ENCODE data around the gene GLS. TPM values are rescaled to one million over a fixed set of nuclear protein-coding genes. Genes with fewer than 3 reads are reported as not detected.

GLS gene
- total and polyA plus RNA-seq, 9 of the 15 experiments (the other 6 are each of a cell fraction or from before 2014, with no cell fraction given) = 13.7 to 77.5 (median 48.2) TPM

GRCh38 chr2:190970873-190971506 is 90.4 kb downstream of the GLS start:
- no TSS peak for BruUV-seq (replicated peaks)
- Histone ChIP-seq H3K4me3 (no peak overlapping the region), H3K27me3 (ENCODE audit: control insufficient read depth in 2 of 2, insufficient read depth in 2 of 2, low read length in 2 of 2) (no peaks in the 10 kb centered on the region), H3K36me3 (ENCODE audit: control insufficient read depth, insufficient read depth, low read length) (peaks cover 88% of the 10 kb centered on the region), H3K9me3 (replicated peaks; ENCODE audit: control insufficient read depth, insufficient read depth, low read depth, low read length) (no peaks in the 10 kb centered on the region), H3K27ac (ENCODE audit: extremely low read depth, low read depth, low read length) (no peak overlapping the region), H3K9me1 (ENCODE audit: control insufficient read depth, insufficient read depth, low read length) (no peaks in the 10 kb centered on the region), H2AFZ (ENCODE audit: low read depth, low read length) (no peak overlapping the region), H3K79me2 (ENCODE audit: control insufficient read depth, insufficient read depth, low read length) (no peaks in the 10 kb centered on the region), H4K20me1 (replicated peaks; ENCODE audit: control insufficient read depth, insufficient read depth, low read length) (no peaks in the 10 kb centered on the region), H3K9ac (ENCODE audit: insufficient read depth in 1 of 2, low read depth in 2 of 2, low read length in 2 of 2) (no peak overlapping the region), H3K4me2 (ENCODE audit: insufficient read depth, low read length) (no peak overlapping the region), H3K4me1 (replicated peaks in 1 of 2; ENCODE audit: control insufficient read depth in 2 of 2, insufficient read depth in 2 of 2, low read length in 2 of 2) (no peaks in the 10 kb centered on the region)
- FAIRE-seq (no peak), ATAC-seq (no peak), DNase-seq (ENCODE audit: extremely low read depth in 1 of 4, low spot score in 3 of 4) (no peak)
- no peak for TF ChIP-seq PHF21A (IDR thresholded peaks at IDR 0.05; ENCODE audit: borderline replicate concordance, low read depth)
- POLR2A ChIA-PET = no interaction called here
- CTCF ChIA-PET (ENCODE audit: low intra/inter-chr PET ratio) = no interaction called here
- intact Hi-C loops (cut with micrococcal nuclease) = no loop called here
- in situ Hi-C loops (cut with MboI) = no loop called here
- 80% methylated on average over 5 of the region's 5 CpGs for WGBS (ENCODE audit: insufficient coverage, low coverage, missing lambda C conversion rate)

GRCh38 chr2:190972213-190972612 is 91.6 kb downstream of the GLS start:
- no peak for FAIRE-seq

More at GRCh38 chr2:190972213-190972612, 91.6 kb downstream of the GLS start:
- Histone ChIP-seq H3K36me3 (ENCODE audit: control insufficient read depth, insufficient read depth, low read length) (peaks cover 89% of the 10 kb centered on the region; the same call in 2 of the 3 replicates), H2AFZ (ENCODE audit: low read depth, low read length) (no peak overlapping the region), H3K79me2 (ENCODE audit: control insufficient read depth, insufficient read depth, low read length) (no peaks in the 10 kb centered on the region), H3K9me3 (replicated peaks; ENCODE audit: control insufficient read depth, insufficient read depth, low read depth, low read length) (no peaks in the 10 kb centered on the region), H3K27ac (ENCODE audit: extremely low read depth, low read depth, low read length) (no peak overlapping the region), H3K27me3 (ENCODE audit: control insufficient read depth in 2 of 2, insufficient read depth in 2 of 2, low read length in 2 of 2) (no peaks in the 10 kb centered on the region), H4K20me1 (replicated peaks; ENCODE audit: control insufficient read depth, insufficient read depth, low read length) (no peaks in the 10 kb centered on the region), H3K9ac (ENCODE audit: insufficient read depth in 1 of 2, low read depth in 2 of 2, low read length in 2 of 2) (no peak overlapping the region), H3K9me1 (ENCODE audit: control insufficient read depth, insufficient read depth, low read length) (no peaks in the 10 kb centered on the region), H3K4me1 (replicated peaks in 1 of 2; ENCODE audit: control insufficient read depth in 2 of 2, insufficient read depth in 2 of 2, low read length in 2 of 2) (no peaks in the 10 kb centered on the region), H3K4me3 (no peak overlapping the region), H3K4me2 (ENCODE audit: insufficient read depth, low read length) (no peak overlapping the region)
- POLR2A ChIA-PET = no interaction called here
- WGBS (ENCODE audit: insufficient coverage, low coverage, missing lambda C conversion rate) = 100% methylated on average over 2 of the region's 2 CpGs
- BruUV-seq (replicated peaks) = no TSS peak
- intact Hi-C loops (cut with micrococcal nuclease) (no loop called here), in situ Hi-C loops (cut with MboI) (no loop called here)
- ATAC-seq (no peak), DNase-seq (ENCODE audit: extremely low read depth in 1 of 4, low spot score in 3 of 4) (no peak)
- CTCF ChIA-PET (ENCODE audit: low intra/inter-chr PET ratio) = no interaction called here
- TF ChIP-seq XRCC3 (IDR thresholded peaks at IDR 0.05) (no peak), ZSCAN32 (CRISPR knock-in tag; IDR thresholded peaks at IDR 0.05) (no peak), ETV5 (CRISPR knock-in tag; IDR thresholded peaks at IDR 0.05; ENCODE audit: low read depth) (no peak), GTF2E2 (tag; IDR thresholded peaks at IDR 0.05) (no peak), USF1 (CRISPR knock-in tag; IDR thresholded peaks at IDR 0.05) (no peak), TAF1 (IDR thresholded peaks at IDR 0.05; ENCODE audit: control insufficient read depth, extremely low read depth, insufficient read depth, low read length, severe bottlenecking) (no peak), CBFB (CRISPR knock-in tag; IDR thresholded peaks at IDR 0.05) (no peak), PURB (CRISPR knock-in tag; IDR thresholded peaks at IDR 0.05; ENCODE audit: low read depth) (no peak), ZNF280B (CRISPR knock-in tag; IDR thresholded peaks at IDR 0.05) (no peak), DACH1 (IDR thresholded peaks at IDR 0.05; ENCODE audit: partially characterized antibody) (no peak), PCBP1 (IDR thresholded peaks at IDR 0.05; ENCODE audit: low read depth, low read length, poor library complexity, severe bottlenecking) (no peak)

All from K562 (cell line).